Measurements from ENCODE around the gene CAPZA1. TPM values are rescaled to one million over a fixed set of nuclear protein-coding genes. Genes with fewer than 3 reads are reported as not detected.

CAPZA1 gene
- total RNA-seq, 1 donor from 2014 or later = 143 TPM

DNA sequence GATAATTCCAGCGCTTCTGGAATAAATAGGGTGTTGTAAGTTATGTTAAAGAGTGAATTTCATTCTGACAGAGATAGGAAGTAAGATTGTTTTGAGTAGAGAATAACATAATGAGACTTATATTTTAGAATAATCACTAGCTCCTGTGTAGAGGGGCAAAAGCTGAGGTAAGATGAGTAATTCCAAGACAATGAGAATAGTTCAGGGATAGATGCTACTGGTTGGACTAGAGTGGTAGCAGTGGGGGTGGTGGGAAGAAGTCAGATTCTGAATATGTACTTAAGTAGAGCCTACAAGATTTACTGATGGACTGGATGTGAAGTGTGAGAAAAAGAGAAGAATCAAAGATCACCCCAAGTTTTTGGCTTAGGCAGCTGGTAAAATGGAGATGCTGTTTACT lies 31.6 kb downstream of the CAPZA1 start:
- Histone ChIP-seq H3K4me1 (no peaks in the 10 kb centered on the region), H3K27ac (no peak overlapping the region), H3K27me3 (ENCODE audit: low read depth) (no peaks in the 10 kb centered on the region), H3K36me3 (peaks cover 92% of the 10 kb centered on the region), H3K9me3 (no peaks in the 10 kb centered on the region), H3K4me3 (no peak overlapping the region)
- ATAC-seq (no peak), DNase-seq (no peak)
- TF ChIP-seq, protein P1, sequence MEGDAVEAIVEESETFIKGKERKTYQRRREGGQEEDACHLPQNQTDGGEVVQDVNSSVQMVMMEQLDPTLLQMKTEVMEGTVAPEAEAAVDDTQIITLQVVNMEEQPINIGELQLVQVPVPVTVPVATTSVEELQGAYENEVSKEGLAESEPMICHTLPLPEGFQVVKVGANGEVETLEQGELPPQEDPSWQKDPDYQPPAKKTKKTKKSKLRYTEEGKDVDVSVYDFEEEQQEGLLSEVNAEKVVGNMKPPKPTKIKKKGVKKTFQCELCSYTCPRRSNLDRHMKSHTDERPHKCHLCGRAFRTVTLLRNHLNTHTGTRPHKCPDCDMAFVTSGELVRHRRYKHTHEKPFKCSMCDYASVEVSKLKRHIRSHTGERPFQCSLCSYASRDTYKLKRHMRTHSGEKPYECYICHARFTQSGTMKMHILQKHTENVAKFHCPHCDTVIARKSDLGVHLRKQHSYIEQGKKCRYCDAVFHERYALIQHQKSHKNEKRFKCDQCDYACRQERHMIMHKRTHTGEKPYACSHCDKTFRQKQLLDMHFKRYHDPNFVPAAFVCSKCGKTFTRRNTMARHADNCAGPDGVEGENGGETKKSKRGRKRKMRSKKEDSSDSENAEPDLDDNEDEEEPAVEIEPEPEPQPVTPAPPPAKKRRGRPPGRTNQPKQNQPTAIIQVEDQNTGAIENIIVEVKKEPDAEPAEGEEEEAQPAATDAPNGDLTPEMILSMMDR (IDR thresholded peaks at IDR 0.05) = no peak
- intact Hi-C loops (cut with DNase I) = no loop called here

DNA sequence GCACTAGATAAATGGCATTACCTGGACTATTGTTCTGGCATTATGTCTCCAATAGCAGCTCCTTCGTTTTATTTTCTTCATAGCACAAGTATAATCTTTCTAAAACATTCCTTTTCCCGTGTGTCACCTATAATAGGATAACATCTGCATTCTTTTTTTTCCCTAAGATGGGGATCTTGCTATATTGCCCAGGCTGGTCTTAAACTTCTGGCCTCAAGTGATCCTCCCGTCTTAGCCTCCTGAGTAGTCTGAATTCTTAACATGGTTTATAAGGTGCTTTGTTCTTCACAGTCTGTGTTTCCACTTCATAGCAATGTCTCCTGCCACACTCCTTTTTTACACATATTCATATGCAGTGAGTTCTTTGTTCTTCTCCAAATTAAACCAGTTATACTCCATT lies 46.2 kb downstream of the CAPZA1 start:
- TF ChIP-seq, protein P1 (IDR thresholded peaks at IDR 0.05) = no peak

DNA sequence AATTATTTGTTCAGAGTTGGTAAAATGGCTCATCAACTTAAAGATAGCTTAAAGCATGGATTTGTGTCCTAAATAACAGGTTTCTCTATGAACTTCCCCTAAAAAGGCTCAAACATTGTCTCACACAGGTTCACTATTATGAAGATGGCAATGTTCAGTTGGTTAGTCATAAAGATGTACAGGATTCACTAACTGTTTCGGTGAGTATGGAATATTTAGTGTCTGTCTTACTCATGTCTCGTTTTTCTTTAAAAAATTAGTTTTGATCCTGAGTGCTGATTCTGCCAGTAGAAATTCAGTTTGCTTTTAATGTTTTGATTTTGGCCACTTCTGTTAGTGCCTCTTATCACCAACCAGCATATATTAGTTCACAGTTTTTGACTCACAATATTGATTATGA lies 47.3 kb downstream of the CAPZA1 start:
- Histone ChIP-seq H3K36me3 (peaks cover 100% of the 10 kb centered on the region), H3K27me3 (ENCODE audit: low read depth) (no peaks in the 10 kb centered on the region), H3K9me3 (no peaks in the 10 kb centered on the region), H3K27ac (no peak overlapping the region), H3K4me1 (peaks cover 5% of the 10 kb centered on the region), H3K4me3 (no peak overlapping the region)
- TF ChIP-seq, protein P1 (IDR thresholded peaks at IDR 0.05) = no peak
- intact Hi-C loops (cut with DNase I) = no loop called here
- ATAC-seq (no peak), DNase-seq (no peak)

More for the DNA sequence above, 46.2 kb downstream of the CAPZA1 start:
- Histone ChIP-seq H3K36me3 (peaks cover 100% of the 10 kb centered on the region), H3K27ac (no peak overlapping the region), H3K27me3 (ENCODE audit: low read depth) (no peaks in the 10 kb centered on the region), H3K4me3 (no peak overlapping the region), H3K4me1 (peaks cover 5% of the 10 kb centered on the region), H3K9me3 (no peaks in the 10 kb centered on the region)
- no peak for DNase-seq
- ATAC-seq = no peak
- intact Hi-C loops (cut with DNase I) = no loop called here

DNA sequence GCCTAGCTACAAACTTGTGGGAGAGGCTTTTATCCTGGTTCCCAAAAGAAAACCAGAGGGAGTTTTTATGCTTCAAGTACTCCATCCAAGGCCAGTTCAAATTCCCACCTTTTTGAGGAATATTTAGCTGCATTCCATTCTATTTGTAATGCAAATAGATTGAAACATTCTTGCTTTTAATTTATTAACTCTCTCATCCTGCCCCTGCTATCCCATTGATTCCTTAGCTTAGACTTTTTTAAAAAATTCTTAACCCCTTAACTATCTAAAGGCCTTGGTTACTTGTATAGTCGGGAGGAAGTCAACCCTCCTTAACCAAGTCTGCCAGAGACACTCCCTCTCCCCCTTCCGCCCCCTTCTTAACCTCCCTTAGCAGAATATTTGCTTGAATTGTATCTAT lies 52.4 kb downstream of the CAPZA1 start:
- Histone ChIP-seq H3K27me3 (ENCODE audit: low read depth) (no peaks in the 10 kb centered on the region), H3K4me1 (peaks cover 32% of the 10 kb centered on the region), H3K9me3 (no peaks in the 10 kb centered on the region), H3K36me3 (peaks cover 53% of the 10 kb centered on the region), H3K27ac (no peak overlapping the region), H3K4me3 (no peak overlapping the region)
- DNase-seq (no peak), ATAC-seq (no peak)
- intact Hi-C loops (cut with DNase I) = no loop called here
- TF ChIP-seq, protein P1 (IDR thresholded peaks at IDR 0.05) = no peak

DNA sequence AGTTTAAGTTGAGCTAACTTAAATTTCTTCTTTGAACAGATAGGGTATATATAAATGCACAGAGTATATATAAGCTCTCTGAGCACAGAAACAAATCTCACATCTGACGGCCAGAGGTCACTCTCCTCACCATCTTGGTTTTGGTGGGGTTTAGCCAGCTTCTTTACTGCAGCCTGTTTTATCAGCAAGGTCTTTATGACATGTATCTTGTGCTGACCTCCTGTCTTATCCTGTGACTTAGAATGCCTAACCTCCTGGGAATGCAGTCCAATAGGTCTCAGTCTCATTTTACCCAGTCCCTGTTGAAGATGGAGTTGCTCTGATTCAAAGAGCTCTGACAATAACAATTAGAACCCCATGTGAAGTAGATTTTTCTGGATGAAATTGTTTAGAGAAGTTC lies 53.2 kb downstream of the CAPZA1 start:
- Histone ChIP-seq H3K4me3 (no peak overlapping the region), H3K36me3 (peaks cover 44% of the 10 kb centered on the region), H3K27me3 (ENCODE audit: low read depth) (no peaks in the 10 kb centered on the region), H3K27ac (no peak overlapping the region), H3K9me3 (no peaks in the 10 kb centered on the region), H3K4me1 (peaks cover 36% of the 10 kb centered on the region)
- DNase-seq (no peak), ATAC-seq (no peak)
- intact Hi-C loops (cut with DNase I) = no loop called here
- TF ChIP-seq, protein P1 (IDR thresholded peaks at IDR 0.05) = no peak
